GM13976 (cell line): Measurements from ENCODE around the gene GBX1.

ENCODE experiments used
- DNase-seq: peaks from one replicate; pipeline ENCODE4 v3.0.0; 2012; ENCODE audit warnings: low spot score
- CTCF ChIP-seq: IDR thresholded peaks from 2 replicates; pipeline ENCODE4 v1.5.1; 2012; ENCODE audit warnings: borderline replicate concordance, mild to moderate bottlenecking; ENCODE audit not compliant: insufficient read depth; ENCODE audit errors: extremely low read depth, missing control alignments, control extremely low read depth
- in situ Hi-C: fragments of 300-500 bp; cut with MboI; formaldehyde crosslinking; loops from one replicate; pipeline ENCODE4 v1.12.0; 2022; ENCODE audit warnings: low sequenced_read_pairs, mixed read lengths, inconsistent platforms; ENCODE audit not compliant: unreplicated experiment

Gene GBX1

GRCh38 chr7:151133266-151133985 is 34.1 kb downstream of the GBX1 start:
- no peak for TF ChIP-seq CTCF
- in situ Hi-C loops: no loop called here
- DNase-seq: no peak

GRCh38 chr7:151132461-151133205 is 34.9 kb downstream of the GBX1 start:
- in situ Hi-C loops: no loop called here
- no peak for TF ChIP-seq CTCF
- DNase-seq: no peak

- in situ Hi-C loops: no loop called here
- no peak for TF ChIP-seq CTCF
- no peak for DNase-seq
These were observed 35.8 kb downstream of the GBX1 start for GRCh38 chr7:151131592-151132293.

- no peak for DNase-seq
- in situ Hi-C loops: no loop called here
- no peak for TF ChIP-seq CTCF
These were observed 36.3 kb downstream of the GBX1 start for GRCh38 chr7:151131224-151131591.

- no peak for TF ChIP-seq CTCF
- in situ Hi-C loops: no loop called here
- no peak for DNase-seq
These were observed 36.7 kb downstream of the GBX1 start for GRCh38 chr7:151130741-151131157.

- no peak for TF ChIP-seq CTCF
- no peak for DNase-seq
- in situ Hi-C loops: no loop called here
These were observed 37.4 kb downstream of the GBX1 start for GRCh38 chr7:151129960-151130591.
